ENCODE data around the gene HAPSTR1. TPM values are rescaled to one million over a fixed set of nuclear protein-coding genes. Genes with fewer than 3 reads are reported as not detected.
A peak's percentile ranks its signal among the peaks of the same experiment; 100 is the strongest.
"Not testable (repeated sequence)": the region's sequence is repeated elsewhere in the genome, so short reads cannot be mapped to it uniquely, and the experiment has no call there.

Gene HAPSTR1, protein sequence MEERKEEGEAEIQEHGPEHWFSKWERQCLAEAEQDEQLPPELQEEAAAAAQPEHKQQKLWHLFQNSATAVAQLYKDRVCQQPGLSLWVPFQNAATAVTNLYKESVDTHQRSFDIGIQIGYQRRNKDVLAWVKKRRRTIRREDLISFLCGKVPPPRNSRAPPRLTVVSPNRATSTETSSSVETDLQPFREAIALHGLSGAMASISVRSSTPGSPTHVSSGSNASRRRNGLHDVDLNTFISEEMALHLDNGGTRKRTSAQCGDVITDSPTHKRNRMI
- polyA plus RNA-seq (2011; rRNA removed) (11.9 and 22.9 TPM in 2 replicates), polyA minus RNA-seq (2011; rRNA and poly(A)+ RNA removed) (21.8 and 28.1 TPM in 2 replicates)

DNA sequence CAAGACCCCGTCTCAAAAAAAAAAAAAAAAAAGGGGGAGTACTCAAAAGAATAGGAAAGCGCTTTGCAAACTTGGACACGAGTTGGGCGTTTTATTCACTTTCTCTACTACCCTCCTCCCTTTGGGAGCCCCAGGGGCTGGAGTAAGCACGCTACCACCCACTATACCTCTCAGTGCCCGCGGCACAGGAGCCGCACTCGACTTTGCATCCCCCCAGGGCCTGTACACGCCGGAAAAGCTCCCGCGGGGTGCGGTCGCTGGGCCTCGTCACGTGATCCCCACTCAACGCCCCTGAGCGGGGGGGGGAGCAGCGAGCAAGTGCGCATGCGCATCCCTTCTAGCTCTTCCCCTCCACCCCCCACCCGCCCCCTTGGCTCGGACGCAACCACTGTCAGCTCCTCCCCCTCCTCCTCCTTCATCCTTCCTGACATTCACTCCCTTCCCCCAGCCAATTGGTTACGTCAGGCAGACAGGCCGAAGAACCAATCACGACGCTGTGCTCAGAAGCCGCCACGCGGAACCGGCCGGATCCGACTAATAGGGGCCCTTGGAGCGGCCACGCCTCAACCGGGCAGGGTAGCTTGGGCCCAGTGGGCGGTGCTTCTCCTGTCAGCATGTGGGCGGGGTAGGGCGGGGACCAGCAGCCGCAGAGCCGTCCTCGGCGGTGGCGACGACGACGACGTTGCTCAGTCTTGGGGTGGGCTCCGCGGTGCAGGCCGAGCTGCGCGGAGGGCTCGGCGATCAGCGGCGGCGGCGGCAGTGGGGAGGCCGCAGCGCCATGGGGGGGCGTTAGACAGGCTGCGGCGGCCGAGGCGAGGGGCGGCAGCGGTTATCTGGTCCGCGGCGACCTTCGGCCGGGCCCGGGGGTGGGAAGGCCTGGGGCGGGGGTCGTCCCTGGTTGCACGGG is at the start of gene HAPSTR1:
HAPSTR1 (plus strand) TSS at position 685 of the 907 bp plus-strand sequence. CDS start 401 bp downstream, outside the sequence.
- Histone ChIP-seq H3K27me3 (ENCODE audit: control insufficient read depth, insufficient read depth, low read length) (no peaks in the 10 kb centered on the region), H3K4me3 (ENCODE audit: low read depth, low read length) (peak within 1 kb of the TSS; percentile 88), H3K36me3 (ENCODE audit: control insufficient read depth, insufficient read depth, low read length) (0 out of 2 replicates have a peak, but pooled peaks cover 3% of the 10 kb centered on the region)
- peak; percentile 98 for DNase-seq (ENCODE audit: low read depth)
- ChIA-PET CTCF (interaction anchor here (0.7 to 1.0 kb wide), 3 partner anchors 11 to 58 kb away, joined by 3 to 6 read pairs (median 3); no protein-coding TSS in a partner anchor), POLR2A (interaction anchor here (0.6 to 1.0 kb wide), 4 partner anchors 12 to 1037 kb away, joined by 3 to 24 read pairs (median 6); no protein-coding TSS in a partner anchor)
- TF ChIP-seq, protein P1, sequence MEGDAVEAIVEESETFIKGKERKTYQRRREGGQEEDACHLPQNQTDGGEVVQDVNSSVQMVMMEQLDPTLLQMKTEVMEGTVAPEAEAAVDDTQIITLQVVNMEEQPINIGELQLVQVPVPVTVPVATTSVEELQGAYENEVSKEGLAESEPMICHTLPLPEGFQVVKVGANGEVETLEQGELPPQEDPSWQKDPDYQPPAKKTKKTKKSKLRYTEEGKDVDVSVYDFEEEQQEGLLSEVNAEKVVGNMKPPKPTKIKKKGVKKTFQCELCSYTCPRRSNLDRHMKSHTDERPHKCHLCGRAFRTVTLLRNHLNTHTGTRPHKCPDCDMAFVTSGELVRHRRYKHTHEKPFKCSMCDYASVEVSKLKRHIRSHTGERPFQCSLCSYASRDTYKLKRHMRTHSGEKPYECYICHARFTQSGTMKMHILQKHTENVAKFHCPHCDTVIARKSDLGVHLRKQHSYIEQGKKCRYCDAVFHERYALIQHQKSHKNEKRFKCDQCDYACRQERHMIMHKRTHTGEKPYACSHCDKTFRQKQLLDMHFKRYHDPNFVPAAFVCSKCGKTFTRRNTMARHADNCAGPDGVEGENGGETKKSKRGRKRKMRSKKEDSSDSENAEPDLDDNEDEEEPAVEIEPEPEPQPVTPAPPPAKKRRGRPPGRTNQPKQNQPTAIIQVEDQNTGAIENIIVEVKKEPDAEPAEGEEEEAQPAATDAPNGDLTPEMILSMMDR (IDR thresholded peaks at IDR 0.05; ENCODE audit: insufficient read depth, low read depth, low read length), result no peak

DNA sequence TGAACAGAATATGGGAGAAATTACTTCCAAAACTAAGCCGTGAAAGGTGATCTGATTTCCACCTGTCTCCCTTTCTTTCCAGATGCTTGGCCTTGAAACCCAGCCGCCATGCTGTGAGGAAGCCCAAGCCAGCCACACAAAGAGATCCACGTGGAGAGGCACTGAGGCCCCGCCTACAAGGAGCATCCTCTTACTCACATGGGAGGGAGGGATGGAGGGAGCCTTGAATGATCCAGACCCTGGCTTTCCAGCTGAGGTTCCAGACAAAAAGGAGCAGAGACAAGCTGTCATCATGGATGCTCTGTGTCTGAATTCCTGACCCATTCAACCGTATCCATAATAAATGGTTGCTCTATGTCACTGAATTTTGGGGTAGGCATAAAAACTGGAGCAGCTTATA is 48.9 kb upstream of the HAPSTR1 start:
- no peak overlapping the region for H3K4me3 ChIP-seq (ENCODE audit: low read depth, low read length)
- ChIA-PET POLR2A (no interaction called here), CTCF (interaction anchor here (1.0 to 1.3 kb wide), 3 partner anchors 8 to 55 kb away, joined by 3 to 7 read pairs (median 3); no protein-coding TSS in a partner anchor)
- H3K36me3 ChIP-seq (ENCODE audit: control insufficient read depth, insufficient read depth, low read length), result no peaks in the 10 kb centered on the region
- DNase-seq (ENCODE audit: low read depth), result no peak
- TF ChIP-seq, protein P1 (IDR thresholded peaks at IDR 0.05; ENCODE audit: insufficient read depth, low read depth, low read length), result no peak
- H3K27me3 ChIP-seq (ENCODE audit: control insufficient read depth, insufficient read depth, low read length), result no peaks in the 10 kb centered on the region

DNA sequence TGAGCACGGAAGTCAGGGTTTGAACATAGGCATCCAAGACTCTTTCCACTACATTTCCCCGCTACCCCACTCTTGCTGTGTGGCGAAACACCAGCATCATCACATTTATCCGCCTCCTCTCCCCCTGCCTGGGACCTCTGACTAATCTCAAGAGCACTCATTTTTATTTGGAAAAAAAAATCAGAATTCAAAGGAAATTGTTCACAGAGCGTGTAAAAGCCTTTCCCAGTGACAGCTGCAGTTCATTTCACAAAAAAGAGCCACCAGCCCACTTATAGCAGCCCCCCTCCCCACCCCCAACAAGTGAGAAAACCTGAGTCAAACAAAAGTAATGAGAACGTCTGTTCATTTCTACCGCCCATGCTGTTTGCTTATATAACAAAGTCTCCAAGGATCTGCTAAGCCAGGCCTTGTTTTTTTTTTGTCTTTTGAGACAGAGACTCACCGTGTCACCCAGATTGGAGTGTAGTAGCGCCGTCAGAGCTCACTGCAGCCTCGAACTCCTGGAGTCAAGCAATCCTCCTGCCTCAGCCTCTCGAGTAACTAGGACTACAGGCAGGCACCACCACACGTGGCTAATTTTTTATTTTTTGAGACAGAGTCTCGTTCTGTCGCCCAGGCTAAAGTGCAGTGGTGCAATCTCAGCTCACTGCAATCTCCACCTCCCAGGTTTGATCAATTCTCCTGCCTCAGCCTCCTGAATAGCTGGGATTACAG is 48.3 kb upstream of the HAPSTR1 start:
- H3K4me3 ChIP-seq (ENCODE audit: low read depth, low read length), result no peak overlapping the region
- CTCF ChIA-PET, result interaction anchor here (1.3 kb wide), 2 partner anchors 9 to 17 kb away, joined by 3 to 7 read pairs; no protein-coding TSS in a partner anchor
- TF ChIP-seq, protein P1 (IDR thresholded peaks at IDR 0.05; ENCODE audit: insufficient read depth, low read depth, low read length), result no peak
- H3K36me3 ChIP-seq (ENCODE audit: control insufficient read depth, insufficient read depth, low read length), result no peaks in the 10 kb centered on the region
- POLR2A ChIA-PET, result no interaction called here
- no peaks in the 10 kb centered on the region for H3K27me3 ChIP-seq (ENCODE audit: control insufficient read depth, insufficient read depth, low read length)
- peak; percentile 79 for DNase-seq (ENCODE audit: low read depth)

DNA sequence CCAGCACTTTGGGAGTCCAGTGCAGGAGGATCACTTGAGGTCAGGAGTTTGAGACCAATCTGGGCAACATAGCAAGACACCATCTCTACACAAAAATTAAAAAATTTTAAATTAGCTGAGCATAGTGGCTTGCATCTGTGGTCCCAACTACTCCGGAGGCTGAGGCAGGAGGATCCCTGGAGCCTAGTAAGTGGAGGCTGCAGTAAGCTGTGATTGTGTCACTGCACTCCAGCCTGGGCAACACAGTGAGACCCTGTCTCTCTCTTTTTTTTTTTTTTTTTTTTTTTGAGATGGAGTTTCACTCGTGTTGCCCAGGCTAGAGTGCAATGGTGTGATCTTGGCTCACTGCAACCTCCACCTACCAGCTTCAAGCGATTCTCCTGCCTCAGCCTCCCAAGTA is 45.9 kb upstream of the HAPSTR1 start:
- H3K4me3 ChIP-seq (ENCODE audit: low read depth, low read length); H3K36me3 ChIP-seq (ENCODE audit: control insufficient read depth, insufficient read depth, low read length); H3K27me3 ChIP-seq (ENCODE audit: control insufficient read depth, insufficient read depth, low read length); POLR2A ChIA-PET; DNase-seq (ENCODE audit: low read depth): not testable (repeated sequence)
- CTCF ChIA-PET, result interaction anchor here (1.0 to 1.1 kb wide), 2 partner anchors 12 to 37 kb away, joined by 3 to 4 read pairs; no protein-coding TSS in a partner anchor

DNA sequence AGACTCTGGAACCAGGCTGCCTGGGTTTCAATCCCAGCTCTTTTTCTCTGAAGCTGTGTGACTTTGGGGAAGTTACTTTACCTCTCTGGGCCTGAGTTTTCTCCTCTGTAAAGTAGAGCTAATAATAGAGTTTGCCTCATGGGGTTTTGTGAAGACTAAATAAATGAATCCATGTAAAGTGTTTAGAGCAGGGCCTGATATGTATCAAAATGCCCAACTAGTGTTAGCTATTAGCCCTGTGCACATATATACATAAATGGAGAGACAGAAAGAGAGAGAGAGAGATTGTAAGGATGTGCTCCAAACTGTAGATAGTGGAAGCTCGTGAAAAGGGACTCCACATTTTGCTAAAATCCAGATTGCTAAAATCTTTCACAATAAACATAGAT is 44.8 kb upstream of the HAPSTR1 start:
- Histone ChIP-seq H3K36me3 (ENCODE audit: control insufficient read depth, insufficient read depth, low read length) (no peaks in the 10 kb centered on the region), H3K27me3 (ENCODE audit: control insufficient read depth, insufficient read depth, low read length) (no peaks in the 10 kb centered on the region), H3K4me3 (ENCODE audit: low read depth, low read length) (no peak overlapping the region)
- TF ChIP-seq, protein P1 (IDR thresholded peaks at IDR 0.05; ENCODE audit: insufficient read depth, low read depth, low read length), result no peak
- ChIA-PET POLR2A (no interaction called here), CTCF (interaction anchor here (1.2 to 2.9 kb wide), 4 partner anchors 13 to 38 kb away, joined by 3 to 19 read pairs (median 7); no protein-coding TSS in a partner anchor)
- DNase-seq (ENCODE audit: low read depth), result no peak
